ACHN (cell line): ENCODE results near the gene HES2.
"Not testable (repeated sequence)": the region's sequence is repeated elsewhere in the genome, so short reads cannot be mapped to it uniquely, and the experiment has no call there.

Experiments used
- DNase-seq: peaks from one replicate; pipeline ENCODE4 v3.0.0-alpha.2; 2015
- in situ Hi-C: cut with HindIII; loops from 2 replicates; pipeline ENCODE4 v1.10.0; 2017; ENCODE audit warnings: low sequenced_read_pairs, low pct_ligation_motif_present, low pct_unique_long_range_greater_than_20kb

Gene HES2

GRCh38 chr1:6455752-6456520, 36.2 kb upstream of the HES2 start:
- DNase-seq, in situ Hi-C loops: not testable (repeated sequence)

DNA sequence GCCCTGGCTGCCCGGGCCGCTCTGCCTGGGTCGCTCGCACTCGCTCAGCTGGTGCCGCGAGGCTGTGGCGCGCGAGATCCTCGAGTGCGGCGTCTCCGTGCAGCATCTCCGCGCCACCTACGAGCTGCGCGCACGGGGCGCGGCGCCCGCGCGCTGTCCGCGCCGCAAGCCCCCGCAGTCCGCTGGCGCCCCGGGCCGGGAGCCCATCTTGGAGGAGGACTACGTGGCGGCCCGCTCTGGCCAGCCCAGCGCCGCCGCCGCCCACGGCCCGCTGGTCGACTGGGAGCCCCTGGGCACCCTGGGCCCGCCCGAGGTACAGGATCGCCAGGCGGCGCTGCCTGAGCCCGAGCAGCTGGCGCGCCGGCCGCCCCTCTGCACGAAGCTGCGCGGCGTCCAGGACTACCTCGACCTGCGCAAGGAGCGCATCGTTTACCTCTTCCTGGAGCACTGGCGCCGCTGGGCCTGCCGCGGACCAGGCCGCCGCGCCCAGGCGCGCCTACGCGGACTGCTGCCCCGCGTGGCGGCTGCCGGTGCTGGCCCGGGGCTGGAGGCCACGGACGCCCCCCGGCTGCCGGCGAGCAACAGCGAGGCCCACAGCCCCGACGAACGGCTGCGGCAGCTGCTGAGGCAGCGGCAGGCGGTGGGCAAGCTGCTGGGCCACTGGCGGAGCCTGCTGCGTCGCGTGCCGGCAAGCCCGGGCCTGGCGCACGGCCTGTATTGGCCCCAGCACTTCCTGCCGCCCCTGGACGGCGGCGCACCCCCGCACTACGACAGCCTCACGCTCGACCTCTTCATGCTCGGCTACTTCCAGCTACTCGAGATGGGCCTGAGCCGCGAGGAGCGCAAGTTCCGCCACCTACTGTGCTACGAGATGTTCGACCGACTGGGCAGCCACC, 35.4 kb upstream of the HES2 start:
- in situ Hi-C loops: no loop called here

GRCh38 chr1:6453895-6454855, 34.5 kb upstream of the HES2 start:
- DNase-seq, in situ Hi-C loops: not testable (repeated sequence)

More for the DNA sequence above, 35.4 kb upstream of the HES2 start:
- no peak for DNase-seq

DNA sequence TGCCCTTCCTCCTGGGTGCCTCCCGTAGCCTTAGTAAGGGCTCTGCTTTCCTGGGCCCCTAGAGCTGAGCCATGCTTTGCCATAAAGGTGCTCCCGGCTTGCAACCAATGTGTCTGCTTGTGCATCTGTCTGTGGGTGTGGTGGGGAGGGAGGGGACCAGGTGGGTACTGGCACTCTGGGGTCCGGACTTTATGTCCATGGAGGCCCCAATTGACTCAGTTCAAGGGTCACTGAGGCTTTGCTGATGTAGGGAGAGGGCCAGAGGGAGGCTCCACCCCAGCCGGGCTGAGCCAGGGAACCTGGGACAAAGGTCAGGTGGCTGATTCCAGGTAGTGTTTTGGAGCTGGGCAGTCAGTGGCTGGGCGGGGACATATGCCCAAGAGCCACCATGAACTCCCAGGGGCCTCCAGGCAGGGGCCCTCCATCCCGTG, 31.2 kb upstream of the HES2 start:
- no peak for DNase-seq
- in situ Hi-C loops: no loop called here

- in situ Hi-C loops, DNase-seq: not testable (repeated sequence)
These were observed 30.8 kb upstream of the HES2 start for GRCh38 chr1:6450486-6450885.

DNA sequence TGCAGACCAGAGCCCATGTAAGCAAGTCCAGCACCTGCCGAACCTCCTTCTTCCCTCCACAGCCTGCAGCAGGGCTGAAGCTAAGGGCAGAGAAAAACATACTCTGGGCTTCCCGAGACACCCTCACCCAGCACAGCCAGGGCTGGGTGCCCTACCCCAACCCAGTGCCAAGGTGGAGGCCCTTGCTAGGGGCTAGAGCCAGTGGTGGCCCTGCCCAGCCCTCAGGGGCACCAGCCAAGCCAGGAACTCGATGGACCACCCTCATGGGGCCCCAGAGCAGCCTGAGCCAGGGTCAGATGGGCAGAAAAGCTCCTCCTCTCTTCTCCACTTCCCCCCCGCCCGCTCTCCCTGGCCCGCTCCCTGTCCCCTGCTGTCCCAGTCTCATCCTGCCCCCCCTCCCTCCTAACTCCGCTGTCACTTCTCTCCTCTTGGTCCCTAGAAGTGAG, 30.3 kb upstream of the HES2 start:
- in situ Hi-C loops: no loop called here

DNA sequence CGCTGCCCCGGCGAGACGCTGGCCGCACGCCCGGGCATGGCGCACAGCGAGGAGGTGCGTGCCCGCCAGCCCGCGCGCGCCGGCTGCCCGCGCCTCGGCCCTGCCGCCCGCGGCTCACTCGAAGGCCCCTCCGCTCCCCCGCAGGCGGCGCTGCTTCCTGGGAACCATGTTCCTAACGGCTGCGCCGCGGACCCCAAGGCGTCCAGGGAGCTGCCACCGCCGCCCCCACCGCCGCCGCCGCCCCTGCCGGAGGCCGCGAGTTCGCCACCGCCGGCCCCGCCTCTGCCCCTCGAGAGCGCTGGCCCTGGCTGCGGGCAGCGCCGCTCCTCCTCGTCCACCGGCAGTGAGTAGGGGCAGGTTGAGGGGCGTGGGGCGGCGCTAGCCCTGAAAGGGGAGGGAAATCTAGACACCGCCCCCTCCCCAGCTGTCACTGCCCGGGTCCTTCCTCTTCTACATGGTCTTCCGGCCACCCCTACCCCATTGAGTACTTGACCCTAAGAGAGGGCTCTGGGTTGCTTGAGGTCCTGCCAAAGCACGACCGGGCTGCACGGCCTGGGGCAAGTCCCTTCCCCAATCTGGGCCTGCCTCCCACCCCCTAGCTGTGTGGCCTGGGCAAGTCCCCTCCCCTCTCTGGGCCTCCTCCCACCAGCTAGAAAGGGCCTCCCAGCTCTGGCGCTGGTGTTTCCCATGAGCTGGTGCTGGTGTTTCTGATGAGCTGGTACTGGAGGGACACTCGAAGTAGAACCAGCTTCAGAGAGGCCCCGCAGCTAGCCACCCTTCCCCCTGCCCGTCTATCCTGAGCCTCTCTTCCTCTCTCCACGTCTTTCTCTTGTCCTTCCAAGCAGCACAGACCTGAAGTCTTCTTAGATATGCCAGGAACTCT, 29.3 kb upstream of the HES2 start:
- in situ Hi-C loops: no loop called here
- peak; percentile 27 for DNase-seq

More for the DNA sequence above, 30.3 kb upstream of the HES2 start:
- DNase-seq: no peak

DNA sequence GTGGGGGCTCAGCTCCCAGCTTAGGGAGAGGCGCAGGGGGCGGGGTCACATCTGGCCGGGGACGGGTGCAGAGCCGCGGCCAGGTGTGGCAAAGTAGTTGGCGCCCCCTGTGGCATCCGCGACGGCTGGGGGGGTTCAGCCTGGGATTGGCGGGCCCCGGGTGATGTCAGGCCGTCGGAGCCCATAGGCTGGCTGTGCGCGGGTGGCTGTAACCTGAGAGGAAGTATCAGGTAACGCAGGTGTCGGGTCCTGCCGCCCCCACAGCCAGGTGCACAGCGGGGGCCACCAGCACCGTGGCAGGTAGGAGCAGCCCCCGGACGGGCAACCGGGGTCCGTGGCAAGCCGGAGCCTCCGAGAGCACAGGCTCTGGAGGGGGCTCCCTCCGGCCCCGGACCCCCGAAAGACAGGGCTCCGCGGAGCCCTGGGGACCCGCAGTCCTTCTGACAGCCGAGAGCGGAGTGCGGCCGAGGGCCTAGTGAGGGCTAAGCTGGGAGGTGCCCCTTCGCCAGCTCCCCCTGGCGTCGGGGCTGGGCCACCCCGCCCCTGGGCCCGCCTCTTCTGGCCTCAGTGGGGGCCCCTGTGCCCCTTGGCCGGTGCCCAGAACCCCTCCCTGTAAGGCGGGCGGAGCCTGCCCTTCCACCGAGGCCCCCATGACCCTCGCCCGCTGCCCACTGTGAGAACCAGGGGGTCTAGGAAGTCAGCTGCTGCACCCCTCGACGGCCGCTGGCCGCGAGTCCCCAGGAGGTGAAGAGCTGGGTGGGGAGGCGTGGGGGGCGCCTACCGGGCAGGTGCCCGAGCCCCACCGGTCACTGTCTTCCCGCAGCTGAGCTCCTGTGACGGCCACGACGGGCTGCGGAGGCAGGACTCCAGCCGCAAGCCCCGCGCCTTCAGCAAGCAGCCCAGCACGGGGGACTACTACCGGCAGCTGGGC, 28.4 kb upstream of the HES2 start:
- DNase-seq: no peak
- in situ Hi-C loops: no loop called here

DNA sequence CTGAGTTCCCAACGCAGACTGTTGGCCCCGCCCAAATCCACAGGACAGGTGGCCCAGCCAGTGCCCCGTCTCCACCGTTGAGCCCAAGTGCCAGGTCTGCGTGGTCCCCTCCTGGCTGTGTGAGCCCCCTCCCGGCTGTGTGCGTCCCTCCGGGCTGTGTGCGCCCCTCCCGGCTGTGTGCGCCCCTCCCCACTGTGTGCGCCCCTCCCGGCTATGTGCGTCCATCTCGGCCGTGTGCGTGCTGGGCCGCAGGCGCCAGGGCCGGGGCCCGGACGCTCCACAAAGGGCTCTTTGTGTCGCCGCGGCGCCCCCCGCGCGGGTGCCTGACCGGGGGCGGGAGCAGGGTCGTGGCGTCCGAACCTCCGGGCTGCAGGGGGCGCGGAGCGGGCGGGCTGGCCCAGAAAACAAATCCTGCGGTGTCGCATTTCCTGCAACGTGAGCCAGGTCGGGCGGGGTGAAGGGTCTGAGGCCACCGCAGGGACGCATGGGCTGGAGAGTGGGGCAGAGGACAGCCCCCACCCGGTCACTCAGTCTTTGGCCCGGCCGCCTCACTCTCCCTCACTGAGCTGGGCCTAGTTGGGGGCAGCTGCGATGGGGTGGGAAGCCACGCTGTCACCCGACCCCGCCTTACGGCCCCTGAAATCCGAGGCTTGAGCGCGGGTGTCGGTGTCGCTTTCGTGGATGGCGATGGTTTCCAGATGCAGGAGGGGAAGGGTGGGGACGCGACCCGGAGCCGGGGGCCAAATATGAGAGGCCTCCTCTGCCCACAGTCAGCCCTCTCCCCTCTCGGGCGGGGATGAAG, 27.5 kb upstream of the HES2 start:
- no peak for DNase-seq
- in situ Hi-C loops: no loop called here

- DNase-seq: no peak
- in situ Hi-C loops: no loop called here
These were observed 26.9 kb upstream of the HES2 start for GRCh38 chr1:6446665-6447015.

DNA sequence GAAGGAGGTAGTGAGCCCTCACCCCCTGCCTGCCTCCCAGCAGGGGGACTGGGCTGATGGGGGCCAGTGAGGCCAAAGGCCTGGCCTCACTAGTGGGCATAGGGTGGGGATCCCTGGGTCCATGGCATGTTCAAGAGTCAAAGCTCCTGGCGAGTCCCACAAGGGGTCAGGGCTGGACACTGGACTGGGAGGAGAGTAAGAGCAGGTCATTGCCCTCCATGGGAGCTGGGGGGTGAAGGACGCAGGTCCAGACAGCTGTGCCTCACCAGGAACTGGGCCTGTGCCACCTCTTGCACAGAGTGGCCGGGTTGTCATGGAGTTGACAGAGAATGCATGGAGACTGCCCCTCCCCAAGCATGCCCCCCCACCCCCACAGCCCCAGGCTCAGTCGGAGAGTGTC, 26.2 kb upstream of the HES2 start:
- DNase-seq, in situ Hi-C loops: not testable (repeated sequence)

- peak; percentile 56 for DNase-seq
- in situ Hi-C loops: no loop called here
These were observed 25.5 kb upstream of the HES2 start for GRCh38 chr1:6445062-6445763.

- in situ Hi-C loops: no loop called here
- no peak for DNase-seq
These were observed 24.7 kb upstream of the HES2 start for GRCh38 chr1:6444377-6444776.

DNA sequence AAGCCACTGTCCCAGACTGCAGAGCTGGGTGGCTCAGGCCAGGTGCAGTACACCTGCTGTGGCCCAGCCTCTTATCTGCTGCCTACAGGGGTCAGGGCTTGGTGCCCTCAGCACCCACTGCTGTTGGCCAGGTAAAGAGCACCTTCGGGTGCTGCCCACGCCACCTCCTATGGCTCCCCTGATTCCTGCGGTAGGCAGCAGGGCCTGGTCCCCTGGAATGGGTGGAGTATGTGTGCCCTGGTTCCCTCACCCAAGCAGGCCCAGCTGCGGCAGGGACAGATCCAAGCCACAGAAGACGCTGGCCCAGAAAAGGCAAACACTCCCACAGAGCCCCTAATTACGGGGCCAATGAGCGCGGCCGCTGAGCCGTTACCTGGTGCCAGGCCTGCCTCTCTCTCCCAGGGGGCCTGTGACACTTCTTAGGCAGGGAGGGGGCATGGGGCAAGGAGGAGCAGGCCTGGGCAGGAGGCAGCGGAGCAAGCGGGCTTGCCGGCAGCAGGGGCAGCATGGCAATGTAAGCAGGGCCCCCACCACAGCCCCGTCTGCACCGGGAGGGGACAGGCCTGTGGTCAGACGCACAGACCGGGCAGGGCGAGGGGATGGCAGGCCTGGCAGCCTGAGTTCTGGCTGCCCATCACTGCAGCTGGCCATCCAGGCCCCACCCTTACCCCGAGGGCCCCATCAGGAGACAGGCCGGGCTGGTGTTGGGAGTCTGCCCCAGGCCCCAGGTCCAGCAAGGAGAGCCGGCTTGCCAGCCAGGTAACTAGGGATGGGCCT, 23.8 kb upstream of the HES2 start:
- no peak for DNase-seq
- in situ Hi-C loops: no loop called here

DNA sequence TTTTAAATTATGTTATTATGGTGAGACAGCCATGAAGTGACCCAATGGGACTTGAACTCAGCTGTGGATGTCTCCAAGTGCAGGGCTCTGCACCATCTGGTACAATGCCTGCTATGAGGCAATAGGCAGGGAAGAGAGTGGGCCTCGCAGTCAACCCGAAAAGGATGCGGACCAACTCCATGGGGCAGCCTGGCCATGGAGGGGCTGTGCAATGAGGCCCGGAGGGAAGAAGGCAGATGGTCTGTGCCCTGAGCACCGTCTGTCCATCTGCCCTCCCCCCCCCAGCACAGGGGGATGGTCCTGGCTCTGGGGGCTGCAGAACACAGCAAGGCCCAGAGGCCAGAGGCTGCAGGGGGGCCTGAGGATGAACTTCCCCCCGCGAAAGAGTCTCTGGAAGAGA, 21.9 kb upstream of the HES2 start:
- no peak for DNase-seq
- in situ Hi-C loops: no loop called here
